Keratinocyte (primary cell): ENCODE data around the gene ELOVL6. TPM values are rescaled to one million over a fixed set of nuclear protein-coding genes. Genes with fewer than 3 reads are reported as not detected.

Experiments used
- DNase-seq: peaks from one replicate; pipeline ENCODE4 v3.0.0-alpha.2; 2011; ENCODE audit warnings: low read depth, missing footprints, low spot score
- FAIRE-seq: peaks from 2 replicates; lab custom pipeline; 2011; peaks lifted over from hg19 to GRCh38; lab: Jason Lieb, UNC
- H2AFZ ChIP-seq: 2 replicates; pipeline ENCODE4 v1.6.0; 2012; ENCODE audit warnings: low read length, control low read depth, inconsistent platforms; ENCODE audit not compliant: control insufficient read depth
- H3K27ac ChIP-seq: 2 replicates; pipeline ENCODE4 v1.5.1; 2011; ENCODE audit warnings: low read length; ENCODE audit not compliant: control insufficient read depth, insufficient read depth
- H3K27me3 ChIP-seq: 3 replicates; pipeline ENCODE4 v1.6.0; 2011; ENCODE audit warnings: low read length; ENCODE audit not compliant: control insufficient read depth, insufficient read depth; ENCODE audit errors: extremely low read depth
- H3K36me3 ChIP-seq, 2 experiments: 2 replicates in 1 of 2; 3 replicates in 1 of 2; pipeline ENCODE4 v1.5.1; 2011; ENCODE audit warnings: low read length in 2 of 2, mild to moderate bottlenecking in 1 of 2; ENCODE audit not compliant: control insufficient read depth in 2 of 2, insufficient read depth in 2 of 2; ENCODE audit errors: extremely low read depth in 1 of 2
- H3K4me1 ChIP-seq: 3 replicates; pipeline ENCODE4 v1.5.1; 2011; ENCODE audit warnings: low read length; ENCODE audit not compliant: control insufficient read depth, insufficient read depth; ENCODE audit errors: extremely low read depth
- H3K4me2 ChIP-seq: 3 replicates; pipeline ENCODE4 v1.6.0; 2011; ENCODE audit warnings: low read depth, low read length; ENCODE audit not compliant: control insufficient read depth, insufficient read depth; ENCODE audit errors: extremely low read depth
- H3K4me3 ChIP-seq, 3 experiments: fragments of 200-600 bp in 1 of 3; sonication (generic) in 1 of 3; 2 replicates in 2 of 3; 3 replicates in 1 of 3; pipeline ENCODE4 v1.5.1; 2011 to 2016; ENCODE audit warnings: low read length in 3 of 3, mild to moderate bottlenecking in 3 of 3, control low read depth in 2 of 3, inconsistent platforms in 1 of 3, low read depth in 1 of 3, mixed read lengths in 1 of 3, mixed run types in 1 of 3, moderate library complexity in 1 of 3; ENCODE audit not compliant: control insufficient read depth in 2 of 3, insufficient read depth in 2 of 3; ENCODE audit errors: extremely low read depth in 1 of 3
- H3K79me2 ChIP-seq: 2 replicates; pipeline ENCODE4 v1.6.0; 2012; ENCODE audit warnings: low read length; ENCODE audit not compliant: control insufficient read depth, insufficient read depth
- H3K9ac ChIP-seq: 3 replicates; pipeline ENCODE4 v1.6.0; 2011; ENCODE audit warnings: low read length; ENCODE audit not compliant: control insufficient read depth, insufficient read depth; ENCODE audit errors: extremely low read depth
- H3K9me1 ChIP-seq: 3 replicates; pipeline ENCODE4 v1.6.0; 2011; ENCODE audit warnings: low read length; ENCODE audit not compliant: control insufficient read depth, insufficient read depth; ENCODE audit errors: extremely low read depth
- H3K9me3 ChIP-seq: 2 replicates; pipeline ENCODE4 v1.5.1; 2012; ENCODE audit warnings: low read depth, low read length; ENCODE audit not compliant: control insufficient read depth
- H4K20me1 ChIP-seq: 3 replicates; pipeline ENCODE4 v1.6.0; 2011; ENCODE audit warnings: low read length; ENCODE audit not compliant: control insufficient read depth, insufficient read depth; ENCODE audit errors: extremely low read depth
- EZH2 ChIP-seq: IDR thresholded peaks from one replicate; pipeline ENCODE4 v1.6.1; 2012; ENCODE audit warnings: inconsistent platforms, mild to moderate bottlenecking, low read length, moderate library complexity
- dilution Hi-C: fragments of 300-500 bp; cut with MboI; formaldehyde crosslinking; loops from one replicate; pipeline ENCODE4 v1.7.0; 2020; ENCODE audit warnings: low sequenced_read_pairs; ENCODE audit not compliant: extremely low pct_ligation_motif_present
- polyA plus RNA-seq, 5 experiments: library from polyadenylated mRNA; depleted of rRNA in 3 of 5; stranded (reverse) in 3 of 5; stranded (forward) in 1 of 5; unstranded in 1 of 5; fragments of >200 nt; gene quantifications; 1 replicate in 1 of 5; 2 replicates in 3 of 5; 3 replicates in 1 of 5; pipeline versions ENCODE4 v1.2.1 to v1.2.3, GENCODE V29; 2011 to 2012; ENCODE audit warnings: missing spikeins in 2 of 5, low read depth in 1 of 5, low replicate concordance in 1 of 5
- TF ChIP-seq, protein P1 (sequence below), 3 experiments: IDR thresholded peaks in 1 of 3; conservative IDR thresholded peaks in 1 of 3; optimal IDR thresholded peaks in 1 of 3; 2 replicates in 2 of 3; 3 replicates in 1 of 3; pipeline versions ENCODE3 to v1.5.1; 2011; ENCODE audit warnings: low read length in 3 of 3, mild to moderate bottlenecking in 3 of 3, moderate library complexity in 2 of 3, control low read depth in 1 of 3, inconsistent platforms in 1 of 3; ENCODE audit not compliant: insufficient read depth in 2 of 3; ENCODE audit errors: extremely low read depth in 1 of 3

ELOVL6 gene
- polyA plus RNA-seq, 1 donor (not counting 4 experiments of a cell fraction or from before 2014, with no cell fraction given), result 65.9 TPM

- H3K4me3 ChIP-seq, result no peak overlapping the region
- H3K79me2 ChIP-seq, result no peaks in the 10 kb centered on the region
- no peaks in the 10 kb centered on the region for H3K36me3 ChIP-seq
- H3K9me1 ChIP-seq, result no peaks in the 10 kb centered on the region
- TF ChIP-seq, protein P1, sequence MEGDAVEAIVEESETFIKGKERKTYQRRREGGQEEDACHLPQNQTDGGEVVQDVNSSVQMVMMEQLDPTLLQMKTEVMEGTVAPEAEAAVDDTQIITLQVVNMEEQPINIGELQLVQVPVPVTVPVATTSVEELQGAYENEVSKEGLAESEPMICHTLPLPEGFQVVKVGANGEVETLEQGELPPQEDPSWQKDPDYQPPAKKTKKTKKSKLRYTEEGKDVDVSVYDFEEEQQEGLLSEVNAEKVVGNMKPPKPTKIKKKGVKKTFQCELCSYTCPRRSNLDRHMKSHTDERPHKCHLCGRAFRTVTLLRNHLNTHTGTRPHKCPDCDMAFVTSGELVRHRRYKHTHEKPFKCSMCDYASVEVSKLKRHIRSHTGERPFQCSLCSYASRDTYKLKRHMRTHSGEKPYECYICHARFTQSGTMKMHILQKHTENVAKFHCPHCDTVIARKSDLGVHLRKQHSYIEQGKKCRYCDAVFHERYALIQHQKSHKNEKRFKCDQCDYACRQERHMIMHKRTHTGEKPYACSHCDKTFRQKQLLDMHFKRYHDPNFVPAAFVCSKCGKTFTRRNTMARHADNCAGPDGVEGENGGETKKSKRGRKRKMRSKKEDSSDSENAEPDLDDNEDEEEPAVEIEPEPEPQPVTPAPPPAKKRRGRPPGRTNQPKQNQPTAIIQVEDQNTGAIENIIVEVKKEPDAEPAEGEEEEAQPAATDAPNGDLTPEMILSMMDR (optimal IDR thresholded peaks at IDR 0.05 in 1 of 3, IDR thresholded peaks at IDR 0.05 in 1 of 3, conservative IDR thresholded peaks at IDR 0.05 in 1 of 3; ENCODE audit: extremely low read depth in 1 of 3, insufficient read depth in 2 of 3, low read length in 3 of 3), result no peak
- TF ChIP-seq EZH2, result no peak
- H2AFZ ChIP-seq, result no peak overlapping the region
- no peak for FAIRE-seq
- H3K9ac ChIP-seq, result no peak overlapping the region
- DNase-seq, result no peak
- H3K9me3 ChIP-seq, result no peaks in the 10 kb centered on the region
- dilution Hi-C loops, result no loop called here
- H4K20me1 ChIP-seq, result no peaks in the 10 kb centered on the region
- no peak overlapping the region for H3K27ac ChIP-seq
- no peaks in the 10 kb centered on the region for H3K4me1 ChIP-seq
- no peaks in the 10 kb centered on the region for H3K27me3 ChIP-seq
- H3K4me2 ChIP-seq, result no peak overlapping the region
Measured at GRCh38 chr4:110247591-110247990, 49.2 kb upstream of the ELOVL6 start.

DNA sequence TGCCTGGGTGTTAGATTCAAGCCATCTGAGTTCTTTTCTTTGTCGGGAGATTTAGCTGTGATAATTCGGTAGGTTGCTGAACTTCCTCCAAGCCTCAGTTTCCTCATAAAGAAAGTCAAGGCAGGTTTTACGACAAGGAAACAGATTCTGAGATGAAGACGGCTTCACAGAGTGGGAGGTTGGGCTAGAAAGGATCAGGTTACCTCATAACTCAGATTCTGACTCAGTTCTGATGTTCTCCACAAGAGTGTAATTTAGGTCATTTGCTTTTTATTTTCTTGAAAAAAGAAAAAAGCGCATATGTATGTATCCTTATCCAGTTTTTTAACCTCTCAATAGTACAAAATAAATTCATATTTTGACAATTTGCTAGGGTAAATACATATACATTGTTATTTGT is 47.2 kb upstream of the ELOVL6 start:
- no peak for FAIRE-seq
- dilution Hi-C loops, result no loop called here

More for the DNA sequence above, 47.2 kb upstream of the ELOVL6 start:
- Histone ChIP-seq H3K36me3 (no peaks in the 10 kb centered on the region), H3K9me1 (no peaks in the 10 kb centered on the region), H3K4me2 (no peak overlapping the region), H3K9ac (no peak overlapping the region), H3K4me3 (no peak overlapping the region), H3K9me3 (no peaks in the 10 kb centered on the region), H4K20me1 (no peaks in the 10 kb centered on the region), H3K27me3 (no peaks in the 10 kb centered on the region), H3K79me2 (no peaks in the 10 kb centered on the region), H3K4me1 (no peaks in the 10 kb centered on the region), H3K27ac (no peak overlapping the region), H2AFZ (no peak overlapping the region)
- DNase-seq, result no peak
- TF ChIP-seq EZH2, result no peak
- TF ChIP-seq, protein P1 (optimal IDR thresholded peaks at IDR 0.05 in 1 of 3, IDR thresholded peaks at IDR 0.05 in 1 of 3, conservative IDR thresholded peaks at IDR 0.05 in 1 of 3; ENCODE audit: extremely low read depth in 1 of 3, insufficient read depth in 2 of 3, low read length in 3 of 3), result no peak
